AG04449 (cell line): Measurements from ENCODE around the gene STRADA.

Experiments
- CTCF ChIA-PET: fragments of 350-600 bp; formaldehyde crosslinking; extraction: SDS; loops from one replicate; lab custom pipeline; 2021; ENCODE audit warnings: antibody characterized with exemption; lab: Yijun Ruan, JAX
- POLR2A ChIA-PET: fragments of 400-600, 350-600 bp; formaldehyde crosslinking; extraction: SDS; loops from one replicate; lab custom pipeline; 2020; ENCODE audit warnings: antibody characterized with exemption, inconsistent platforms; lab: Yijun Ruan, JAX
- DNase-seq: peaks from one replicate; pipeline ENCODE4 v3.0.0-alpha.2; 2010; ENCODE audit warnings: low read depth, low spot score
- H3K4me3 ChIP-seq: 2 replicates; pipeline ENCODE4 v1.5.1; 2011; ENCODE audit warnings: low read depth, mild to moderate bottlenecking, control low read depth, low read length
- TF ChIP-seq, protein P1 (sequence below): IDR thresholded peaks from one replicate; pipeline ENCODE4 v1.5.1; 2011; ENCODE audit warnings: mild to moderate bottlenecking, moderate library complexity, low read length, control low read depth, inconsistent platforms; ENCODE audit not compliant: insufficient read depth; ENCODE audit errors: missing control alignments

Gene STRADA

DNA sequence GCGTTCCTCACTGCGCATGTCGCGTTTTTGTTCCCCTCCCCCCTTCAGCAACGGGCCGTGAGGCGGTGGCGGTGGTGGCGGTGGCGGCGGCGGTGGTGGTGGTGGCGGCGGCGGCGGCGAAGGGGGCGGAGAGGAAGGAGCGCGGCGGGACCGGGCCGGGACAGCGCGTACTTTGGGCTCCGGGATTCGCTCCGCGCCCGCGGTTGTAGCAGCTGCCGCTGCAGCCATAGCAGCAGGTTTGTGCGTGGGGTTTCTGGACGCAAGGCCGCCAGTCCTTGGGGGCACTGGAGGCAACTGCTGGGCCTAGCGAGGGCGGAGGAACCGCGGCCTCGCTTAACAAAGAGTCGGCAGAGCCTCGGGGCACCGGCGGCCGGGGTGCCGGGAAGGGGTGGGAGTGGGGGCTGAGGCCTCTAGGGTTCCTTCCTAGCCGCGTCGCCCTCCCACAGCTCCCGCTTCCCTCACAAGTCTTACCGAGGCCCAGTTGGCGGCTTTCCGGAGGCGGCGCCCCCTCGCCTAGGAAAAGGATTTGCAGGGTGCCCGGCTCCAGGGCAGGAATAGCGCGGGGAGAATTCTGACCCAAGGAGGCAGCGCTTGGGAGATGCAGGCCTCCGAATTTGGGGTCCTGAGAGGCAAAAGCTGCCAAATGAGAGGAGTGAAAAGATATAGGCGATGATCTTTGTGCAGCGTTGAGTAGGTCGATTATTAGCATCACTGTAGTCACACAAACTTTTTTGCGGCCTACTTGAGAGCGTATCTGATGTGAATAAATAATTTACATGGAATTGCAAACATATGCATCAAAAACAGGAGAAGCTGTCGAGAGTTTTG lies 32.8 kb upstream of the STRADA start, which contains the start of gene DDX42:
Gene DDX42 (plus strand): TSS at position 30 of the 828 bp plus-strand sequence. CDS start 12,880 bp downstream, outside the sequence.
- peak within 1 kb of the TSS; percentile 92 for H3K4me3 ChIP-seq
- TF ChIP-seq, protein P1, sequence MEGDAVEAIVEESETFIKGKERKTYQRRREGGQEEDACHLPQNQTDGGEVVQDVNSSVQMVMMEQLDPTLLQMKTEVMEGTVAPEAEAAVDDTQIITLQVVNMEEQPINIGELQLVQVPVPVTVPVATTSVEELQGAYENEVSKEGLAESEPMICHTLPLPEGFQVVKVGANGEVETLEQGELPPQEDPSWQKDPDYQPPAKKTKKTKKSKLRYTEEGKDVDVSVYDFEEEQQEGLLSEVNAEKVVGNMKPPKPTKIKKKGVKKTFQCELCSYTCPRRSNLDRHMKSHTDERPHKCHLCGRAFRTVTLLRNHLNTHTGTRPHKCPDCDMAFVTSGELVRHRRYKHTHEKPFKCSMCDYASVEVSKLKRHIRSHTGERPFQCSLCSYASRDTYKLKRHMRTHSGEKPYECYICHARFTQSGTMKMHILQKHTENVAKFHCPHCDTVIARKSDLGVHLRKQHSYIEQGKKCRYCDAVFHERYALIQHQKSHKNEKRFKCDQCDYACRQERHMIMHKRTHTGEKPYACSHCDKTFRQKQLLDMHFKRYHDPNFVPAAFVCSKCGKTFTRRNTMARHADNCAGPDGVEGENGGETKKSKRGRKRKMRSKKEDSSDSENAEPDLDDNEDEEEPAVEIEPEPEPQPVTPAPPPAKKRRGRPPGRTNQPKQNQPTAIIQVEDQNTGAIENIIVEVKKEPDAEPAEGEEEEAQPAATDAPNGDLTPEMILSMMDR, result peak; percentile 8
- POLR2A ChIA-PET, result interaction anchor here (0.6 to 1.5 kb wide), 9 partner anchors 9 to 146 kb away, joined by 3 to 10 read pairs (median 4); partner anchors contain the start of gene PSMC5
- CTCF ChIA-PET, result no interaction called here
- no peak for DNase-seq

DNA sequence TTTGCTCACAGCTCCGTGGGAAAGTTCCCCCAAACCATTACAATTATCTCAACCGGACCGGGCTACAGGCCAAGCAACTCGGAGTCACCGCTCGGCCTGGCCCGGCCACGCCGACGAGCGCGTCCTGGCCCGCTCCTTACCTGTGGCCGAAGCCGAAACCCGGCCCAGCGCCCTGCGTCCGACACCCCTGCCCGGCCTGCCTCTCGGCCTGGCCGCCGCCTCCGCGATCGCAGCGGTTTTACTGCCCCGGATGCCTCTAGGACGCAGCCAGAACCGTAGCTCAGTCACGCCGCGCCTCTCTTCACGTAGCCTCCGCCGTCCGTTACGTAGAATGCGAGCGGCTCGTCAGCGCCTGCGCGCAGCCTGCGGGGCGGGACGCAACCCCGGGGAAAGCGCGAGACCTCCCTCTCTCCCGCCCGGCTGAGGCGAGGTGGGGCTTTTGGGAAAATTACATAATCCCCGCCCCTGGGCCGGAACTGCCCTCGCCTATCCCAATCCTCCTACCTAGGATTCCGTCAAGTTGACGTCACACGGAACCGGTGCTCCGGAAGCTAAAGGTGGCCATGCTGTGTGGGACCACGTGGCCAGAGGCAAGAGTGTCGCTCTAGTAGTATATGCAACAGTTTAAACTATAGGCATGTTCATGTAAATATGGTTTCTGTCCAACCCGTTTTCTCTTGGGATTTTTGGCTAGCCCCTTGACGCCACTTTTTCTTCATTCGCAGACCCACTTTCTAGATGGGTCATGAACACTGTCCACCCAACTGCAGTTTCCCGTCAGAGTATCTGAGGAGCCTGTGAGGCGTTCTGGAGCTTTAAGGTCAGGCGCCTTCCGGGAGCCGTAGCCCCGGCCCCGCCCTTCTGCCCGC lies 31.9 kb upstream of the STRADA start, which contains the start of gene CCDC47:
Gene CCDC47 (minus strand): TSS at position 326 of the 869 bp plus-strand sequence. CDS start 7,422 bp downstream, outside the sequence.
- DNase-seq, result peak; percentile 93
- TF ChIP-seq, protein P1, result no peak
- peak within 1 kb of the TSS; percentile 92 for H3K4me3 ChIP-seq
- ChIA-PET POLR2A (interaction anchor here (0.6 to 1.5 kb wide), 9 partner anchors 9 to 146 kb away, joined by 3 to 10 read pairs (median 5); partner anchors contain the start of gene PSMC5), CTCF (interaction anchor here (1.0 kb wide), 1 partner anchor 12 kb away, joined by 3 read pairs; no protein-coding TSS in a partner anchor)

DNA sequence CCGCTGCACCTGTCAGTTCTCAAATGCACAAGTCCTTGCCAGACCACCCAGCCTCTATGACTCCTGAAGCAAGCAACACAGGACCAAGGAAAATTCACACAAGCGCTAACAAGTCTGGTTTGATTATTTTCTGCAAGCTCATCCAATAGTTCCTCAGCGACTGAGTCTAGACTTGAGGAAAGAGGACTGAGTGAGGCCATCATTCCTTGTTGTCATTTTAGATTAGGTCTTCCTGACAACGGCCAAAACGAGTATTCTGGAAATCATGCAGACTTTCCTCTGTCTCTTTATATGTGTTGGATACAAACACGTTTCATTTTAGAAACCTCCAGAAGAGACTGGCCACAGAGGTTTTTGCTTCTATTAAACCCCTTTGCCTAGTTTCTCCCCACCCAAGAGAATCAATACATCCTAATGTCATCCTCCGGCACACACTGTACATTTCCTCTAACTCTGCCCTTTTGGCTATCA lies 31.2 kb upstream of the STRADA start:
- ChIA-PET CTCF (interaction anchor here (1.0 kb wide), 1 partner anchor 11 kb away, joined by 3 read pairs; no protein-coding TSS in a partner anchor), POLR2A (interaction anchor here (1.2 to 1.5 kb wide), 7 partner anchors 8 to 71 kb away, joined by 3 to 10 read pairs (median 5); partner anchors contain the start of gene PSMC5)
- peak overlapping the region; percentile 92 for H3K4me3 ChIP-seq
- peak; percentile 4 for DNase-seq
- TF ChIP-seq, protein P1, result no peak

DNA sequence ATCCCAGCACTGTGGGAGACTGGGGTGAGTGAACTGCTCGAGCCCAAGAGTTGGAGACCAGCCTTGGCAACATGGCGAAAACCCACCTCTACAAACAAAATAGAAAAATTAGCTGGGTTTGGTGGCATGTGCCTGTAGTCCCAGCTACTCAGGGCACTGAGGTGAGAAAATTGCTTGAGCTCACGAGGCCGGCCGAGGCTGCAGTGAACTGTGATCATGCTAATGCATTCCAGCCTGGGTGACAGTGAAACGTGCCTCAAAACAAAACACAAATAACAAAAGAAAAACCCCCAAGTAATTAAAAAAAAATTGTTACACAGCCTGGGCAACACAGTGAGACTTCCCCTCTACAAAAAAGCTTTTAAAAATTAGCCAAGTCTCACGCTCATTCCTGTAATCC lies 26.8 kb upstream of the STRADA start:
- ChIA-PET POLR2A (no interaction called here), CTCF (no interaction called here)
- TF ChIP-seq, protein P1, result no peak
- DNase-seq, result no peak
- H3K4me3 ChIP-seq, result no peak overlapping the region

DNA sequence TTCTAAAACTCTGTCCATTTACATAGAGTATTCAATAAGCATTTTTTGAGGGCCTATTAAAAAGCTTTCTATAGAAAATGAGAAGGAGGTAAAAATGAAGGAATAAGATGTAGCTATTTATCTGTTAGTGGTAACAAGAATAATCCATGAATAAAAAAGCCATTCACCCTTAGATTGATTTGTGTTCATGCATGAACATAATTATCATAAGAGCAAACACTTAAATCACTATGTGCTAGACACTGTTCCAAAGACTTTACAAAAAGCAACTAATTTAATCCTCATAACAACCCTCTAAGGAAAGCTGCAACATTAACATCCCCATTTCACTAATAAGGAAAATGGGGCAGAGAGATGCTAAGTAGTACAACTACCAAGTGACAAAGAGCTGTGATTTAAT lies 25.2 kb upstream of the STRADA start:
- CTCF ChIA-PET, result interaction anchor here (1.3 to 1.5 kb wide), 2 partner anchors 9 to 11 kb away, joined by 3 to 4 read pairs; no protein-coding TSS in a partner anchor
- TF ChIP-seq, protein P1, result no peak
- no peak overlapping the region for H3K4me3 ChIP-seq
- POLR2A ChIA-PET, result interaction anchor here (1.0 kb wide), 1 partner anchor 61 kb away, joined by 5 read pairs; the partner anchor contains the start of genes FTSJ3 and PSMC5
- no peak for DNase-seq
